G401.6 (cell line): ENCODE data around the gene SEC22B.
"Not testable (repeated sequence)": the region's sequence is repeated elsewhere in the genome, so short reads cannot be mapped to it uniquely, and the experiment has no call there.

Experiments used
- FAIRE-seq: peaks from 2 replicates; lab custom pipeline; 2012; peaks lifted over from hg19 to GRCh38; lab: Jason Lieb, UNC

SEC22B gene

GRCh38 chr1:120176092-120176855 is at the start of gene SEC22B:
TSS of gene SEC22B (minus strand) at chr1:120176520. CDS start at chr1:120176381, 139 bp downstream.
- FAIRE-seq = no peak

GRCh38 chr1:120217933-120218332 is 41.6 kb upstream of the SEC22B start:
- not testable (repeated sequence) for FAIRE-seq

- not testable (repeated sequence) for FAIRE-seq
Observed at GRCh38 chr1:120217175-120217929, 41.0 kb upstream of the SEC22B start.

GRCh38 chr1:120213606-120214005 is 37.3 kb upstream of the SEC22B start:
- not testable (repeated sequence) for FAIRE-seq

GRCh38 chr1:120210754-120211153 is 34.4 kb upstream of the SEC22B start:
- not testable (repeated sequence) for FAIRE-seq

- not testable (repeated sequence) for FAIRE-seq
Observed at GRCh38 chr1:120196863-120197775, 20.8 kb upstream of the SEC22B start.

- FAIRE-seq = not testable (repeated sequence)
Observed at GRCh38 chr1:120188626-120189025, 12.3 kb upstream of the SEC22B start.

- FAIRE-seq = not testable (repeated sequence)
Observed at GRCh38 chr1:120182176-120182707, 5.9 kb upstream of the SEC22B start.

- not testable (repeated sequence) for FAIRE-seq
Observed at GRCh38 chr1:120179811-120180690, 3.7 kb upstream of the SEC22B start.

GRCh38 chr1:120178799-120179756 is 2.8 kb upstream of the SEC22B start:
- FAIRE-seq = no peak

- not testable (repeated sequence) for FAIRE-seq
Observed at GRCh38 chr1:120178058-120178457, 1.7 kb upstream of the SEC22B start.

GRCh38 chr1:120175688-120176087 is 632 bp downstream of the SEC22B start:
- not testable (repeated sequence) for FAIRE-seq

- not testable (repeated sequence) for FAIRE-seq
Observed at GRCh38 chr1:120164761-120165160, 11.6 kb downstream of the SEC22B start.

- FAIRE-seq = not testable (repeated sequence)
Observed at GRCh38 chr1:120162015-120162414, 14.3 kb downstream of the SEC22B start.

- FAIRE-seq = not testable (repeated sequence)
Observed at GRCh38 chr1:120158495-120158894, 17.8 kb downstream of the SEC22B start.

GRCh38 chr1:120158086-120158485 is 18.2 kb downstream of the SEC22B start:
- not testable (repeated sequence) for FAIRE-seq

- FAIRE-seq = not testable (repeated sequence)
Observed at GRCh38 chr1:120150138-120150822, 26.0 kb downstream of the SEC22B start.

- FAIRE-seq = not testable (repeated sequence)
Observed at GRCh38 chr1:120149420-120150059, 26.8 kb downstream of the SEC22B start.
